ENCODE results near the gene SWSAP1. TPM values are rescaled to one million over a fixed set of nuclear protein-coding genes. Genes with fewer than 3 reads are reported as not detected.

The SWSAP1 gene
- total and polyA plus RNA-seq, 3 experiments from 2014 or later, result 2.1 to 7.0 (median 2.2) TPM

GRCh38 chr19:11364935-11365334 is 9.5 kb upstream of the SWSAP1 start:
- H3K27ac ChIP-seq (ENCODE audit: low read depth, low read length), result no peak overlapping the region
- Mint-ChIP-seq H3K9me3 (no peaks in the 10 kb centered on the region), H3K4me3 (no peak overlapping the region), H3K27ac (no peak overlapping the region), H3K27me3 (no peaks in the 10 kb centered on the region), H3K36me3 (peaks cover 0 to 34% (median 3%) of the 10 kb centered on the region in 3 donors), H3K4me1 (no peaks in the 10 kb centered on the region)
- no peaks in the 10 kb centered on the region for H3K27me3 ChIP-seq (ENCODE audit: insufficient read depth, low read length, poor library complexity, severe bottlenecking)
- POLR2A ChIA-PET, result no interaction called here
- H3K4me3 ChIP-seq (ENCODE audit: low read length), result no peak overlapping the region
- CTCF ChIA-PET, result no interaction called here
- no peaks in the 10 kb centered on the region for H3K9me3 ChIP-seq (ENCODE audit: low read length)
- no peak for DNase-seq
- no peaks in the 10 kb centered on the region for H3K36me3 ChIP-seq (ENCODE audit: insufficient read depth, low read length)
- H3K4me1 ChIP-seq (ENCODE audit: insufficient read depth, low read length), result no peaks in the 10 kb centered on the region

- H3K4me3 Mint-ChIP-seq, result no peak overlapping the region
- no peak overlapping the region for H3K27ac ChIP-seq (ENCODE audit: low read depth, low read length)
- POLR2A ChIA-PET, result no interaction called here
- H3K36me3 Mint-ChIP-seq, result peaks cover under 1 to 36% (median 4%) of the 10 kb centered on the region in 3 donors
- H3K9me3 ChIP-seq (ENCODE audit: low read length), result no peaks in the 10 kb centered on the region
- peak overlapping the region in 1 of 8 donors; percentile 91 for H3K27ac Mint-ChIP-seq
- no peaks in the 10 kb centered on the region for H3K27me3 ChIP-seq (ENCODE audit: insufficient read depth, low read length, poor library complexity, severe bottlenecking)
- H3K4me1 Mint-ChIP-seq, result no peaks in the 10 kb centered on the region
- H3K27me3 Mint-ChIP-seq, result no peaks in the 10 kb centered on the region
- no peaks in the 10 kb centered on the region for H3K4me1 ChIP-seq (ENCODE audit: insufficient read depth, low read length)
- DNase-seq, result no peak
- H3K36me3 ChIP-seq (ENCODE audit: insufficient read depth, low read length), result no peaks in the 10 kb centered on the region
- CTCF ChIA-PET, result no interaction called here
- H3K4me3 ChIP-seq (ENCODE audit: low read length), result no peak overlapping the region
- H3K9me3 Mint-ChIP-seq, result no peaks in the 10 kb centered on the region
These were observed 8.8 kb upstream of the SWSAP1 start for GRCh38 chr19:11365557-11366117.

DNA sequence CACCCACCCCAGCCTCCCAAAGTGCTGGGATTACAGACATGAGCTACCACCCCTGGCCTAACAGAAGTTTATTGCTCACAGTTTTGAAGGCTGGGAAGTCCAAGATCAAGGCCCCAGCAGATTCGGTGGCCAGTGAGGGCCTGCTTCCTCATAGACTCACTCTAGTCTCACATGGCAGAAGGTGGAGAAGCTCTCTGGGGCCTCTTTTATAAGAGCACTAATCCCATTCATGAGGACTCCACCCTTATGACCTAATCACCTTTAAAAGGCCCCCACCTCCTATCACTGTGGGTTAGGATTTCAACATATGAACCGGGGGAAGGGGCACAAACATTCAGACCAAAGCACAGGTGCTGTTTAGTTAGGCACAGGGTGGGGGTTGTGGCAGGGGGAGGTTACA is 6.9 kb upstream of the SWSAP1 start:
- Mint-ChIP-seq H3K27ac (no peak overlapping the region), H3K4me3 (no peak overlapping the region), H3K9me3 (no peaks in the 10 kb centered on the region), H3K4me1 (peaks cover 0 to 2% (median 0%) of the 10 kb centered on the region in 3 donors), H3K27me3 (no peaks in the 10 kb centered on the region), H3K36me3 (peaks cover 4 to 43% (median 6%) of the 10 kb centered on the region in 3 donors)
- Histone ChIP-seq H3K9me3 (ENCODE audit: low read length) (no peaks in the 10 kb centered on the region), H3K27ac (ENCODE audit: low read depth, low read length) (no peak overlapping the region), H3K36me3 (ENCODE audit: insufficient read depth, low read length) (no peaks in the 10 kb centered on the region), H3K4me1 (ENCODE audit: insufficient read depth, low read length) (no peaks in the 10 kb centered on the region), H3K4me3 (ENCODE audit: low read length) (no peak overlapping the region), H3K27me3 (ENCODE audit: insufficient read depth, low read length, poor library complexity, severe bottlenecking) (no peaks in the 10 kb centered on the region)
- POLR2A ChIA-PET, result no interaction called here
- CTCF ChIA-PET, result interaction anchor here (1.4 kb wide), 1 partner anchor 13 kb away, joined by 4 read pairs; no protein-coding TSS in a partner anchor
- DNase-seq, result no peak

DNA sequence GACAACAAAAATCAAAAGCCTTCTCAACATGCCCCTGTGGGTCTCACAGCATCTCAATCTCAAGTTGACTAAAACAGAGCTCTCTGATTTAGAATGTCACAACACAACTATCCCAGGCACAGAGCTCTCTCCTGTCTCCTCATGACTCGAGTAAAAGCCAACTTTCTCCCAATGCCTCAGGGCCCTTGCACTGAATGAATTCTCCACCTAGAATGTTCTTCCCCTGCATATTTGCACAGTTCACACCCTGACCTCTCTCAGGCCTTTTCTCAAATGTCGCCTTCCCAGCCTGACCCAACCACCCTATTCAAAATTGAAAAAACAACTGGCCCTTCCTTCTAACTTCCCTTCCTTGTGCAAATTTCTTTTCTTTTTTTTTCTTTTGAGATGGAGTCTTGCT is 3.7 kb upstream of the SWSAP1 start:
- Histone ChIP-seq H3K36me3 (ENCODE audit: insufficient read depth, low read length) (no peaks in the 10 kb centered on the region), H3K4me3 (ENCODE audit: low read length) (no peak overlapping the region), H3K27ac (ENCODE audit: low read depth, low read length) (no peak overlapping the region), H3K9me3 (ENCODE audit: low read length) (no peaks in the 10 kb centered on the region), H3K4me1 (ENCODE audit: insufficient read depth, low read length) (peaks cover 16% of the 10 kb centered on the region), H3K27me3 (ENCODE audit: insufficient read depth, low read length, poor library complexity, severe bottlenecking) (no peaks in the 10 kb centered on the region)
- no peak for DNase-seq
- ChIA-PET POLR2A (no interaction called here), CTCF (no interaction called here)
- H3K36me3 Mint-ChIP-seq, result peaks cover 4 to 34% (median 7%) of the 10 kb centered on the region in 3 donors
- H3K4me1 Mint-ChIP-seq, result peaks cover 0 to 4% (median 2%) of the 10 kb centered on the region in 3 donors
- H3K27me3 Mint-ChIP-seq, result no peaks in the 10 kb centered on the region
- no peak overlapping the region for H3K4me3 Mint-ChIP-seq
- H3K9me3 Mint-ChIP-seq, result no peaks in the 10 kb centered on the region
- H3K27ac Mint-ChIP-seq, result peak overlapping the region in 2 of 8 donors; percentile 20 to 43

DNA sequence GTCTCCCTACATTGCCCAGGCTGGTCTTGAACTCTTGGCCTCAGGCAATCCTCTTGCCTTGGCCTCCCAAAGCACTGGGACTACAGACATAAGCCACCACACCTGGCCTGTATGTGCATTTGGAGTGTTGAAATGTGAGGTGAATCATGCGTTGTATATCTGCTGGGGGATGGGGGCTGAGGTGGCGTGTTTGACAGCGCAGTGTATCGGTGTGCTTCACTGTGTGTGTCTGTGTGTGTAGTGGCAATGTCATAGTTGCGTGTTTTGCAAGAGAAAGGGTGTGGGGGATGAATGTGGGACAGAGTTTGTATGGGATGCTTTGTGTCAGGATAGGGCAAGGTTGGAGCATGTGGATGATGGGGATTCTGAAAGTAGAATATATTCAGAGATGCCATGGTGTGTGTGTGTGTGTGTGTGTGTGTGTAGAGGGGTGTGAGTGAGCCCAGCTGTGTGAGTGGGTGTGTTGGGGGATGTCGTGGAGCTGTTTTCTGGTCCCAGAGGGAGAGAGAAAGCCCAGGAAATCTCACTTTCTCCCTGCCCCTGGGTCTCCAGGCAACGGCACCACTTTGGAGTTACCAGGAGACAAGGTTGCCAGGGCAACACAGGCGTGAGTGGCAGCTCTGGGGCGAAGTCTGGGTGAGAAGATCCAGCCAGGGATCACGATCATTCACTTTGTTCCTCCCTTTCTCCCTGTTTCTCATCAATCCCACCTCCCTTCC is 1.1 kb upstream of the SWSAP1 start:
- peak overlapping the region in 2 of 8 donors; percentile 2 to 70 for H3K27ac Mint-ChIP-seq

DNA sequence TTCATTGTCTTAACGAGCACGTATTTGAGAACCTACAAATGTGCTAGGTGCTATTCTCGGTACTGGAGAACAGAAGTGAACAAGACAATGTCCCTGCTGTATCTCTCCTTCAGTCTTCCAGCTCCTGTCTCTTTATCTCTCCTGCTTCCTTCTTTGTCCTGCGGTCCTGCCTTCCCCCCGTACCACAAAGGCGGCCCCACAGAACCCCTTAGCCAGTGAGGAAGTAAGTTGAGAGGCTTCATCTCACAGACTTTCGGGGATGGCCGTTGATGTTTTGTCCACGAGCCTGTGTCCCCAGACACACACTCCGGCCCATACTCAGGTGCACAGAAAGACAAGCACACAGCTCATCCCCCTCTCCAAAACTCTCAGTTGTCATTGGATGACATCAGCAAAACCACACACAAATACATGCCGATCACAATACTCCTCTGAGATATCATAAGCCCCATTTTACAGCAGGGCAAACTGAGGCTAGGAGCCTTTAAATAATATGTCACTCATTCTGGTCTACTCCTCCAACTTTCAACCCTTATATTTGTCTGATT is 507 bp upstream of the SWSAP1 start:
- DNase-seq, result no peak
- Histone ChIP-seq H3K9me3 (ENCODE audit: low read length) (no peaks in the 10 kb centered on the region), H3K27me3 (ENCODE audit: insufficient read depth, low read length, poor library complexity, severe bottlenecking) (no peaks in the 10 kb centered on the region), H3K27ac (ENCODE audit: low read depth, low read length) (peak overlapping the region; percentile 88), H3K4me3 (ENCODE audit: low read length) (peak overlapping the region; percentile 57), H3K36me3 (ENCODE audit: insufficient read depth, low read length) (no peaks in the 10 kb centered on the region), H3K4me1 (ENCODE audit: insufficient read depth, low read length) (peaks cover 33% of the 10 kb centered on the region)
- no peak overlapping the region for H3K4me3 Mint-ChIP-seq
- peaks cover 13 to 21% (median 15%) of the 10 kb centered on the region in 3 donors for H3K4me1 Mint-ChIP-seq
- POLR2A ChIA-PET, result interaction anchor here (1.1 to 2.1 kb wide), 9 partner anchors 9 to 412 kb away, joined by 3 to 24 read pairs (median 3); partner anchors contain the start of genes CCDC159, ECSIT, ELOF1 and EPOR
- no peaks in the 10 kb centered on the region for H3K9me3 Mint-ChIP-seq
- H3K27me3 Mint-ChIP-seq, result no peaks in the 10 kb centered on the region
- CTCF ChIA-PET, result interaction anchor here (0.7 to 3.6 kb wide), 7 partner anchors 9 to 109 kb away, joined by 3 to 22 read pairs (median 5); partner anchors contain the start of genes CCDC159, EPOR, ODAD3 and PRKCSH
- H3K36me3 Mint-ChIP-seq, result peaks cover 8 to 24% (median 11%) of the 10 kb centered on the region in 3 donors
- no peak overlapping the region for H3K27ac Mint-ChIP-seq

More for the DNA sequence above, 1.1 kb upstream of the SWSAP1 start:
- ChIA-PET POLR2A (interaction anchor here (1.1 to 2.1 kb wide), 3 partner anchors 10 to 186 kb away, joined by 3 to 24 read pairs (median 5); partner anchors contain the start of genes CCDC159, ELOF1 and TMEM205), CTCF (interaction anchor here (0.8 to 3.6 kb wide), 3 partner anchors 10 to 109 kb away, joined by 3 to 22 read pairs (median 11); partner anchors contain the start of genes EPOR, ODAD3 and PRKCSH)
- no peaks in the 10 kb centered on the region for H3K27me3 Mint-ChIP-seq
- H3K4me1 Mint-ChIP-seq, result peaks cover 10 to 21% (median 11%) of the 10 kb centered on the region in 3 donors
- H3K4me3 ChIP-seq (ENCODE audit: low read length), result no peak overlapping the region
- no peaks in the 10 kb centered on the region for H3K9me3 Mint-ChIP-seq
- no peak overlapping the region for H3K27ac ChIP-seq (ENCODE audit: low read depth, low read length)
- H3K36me3 Mint-ChIP-seq, result peaks cover 8 to 27% (median 11%) of the 10 kb centered on the region in 3 donors
- H3K4me1 ChIP-seq (ENCODE audit: insufficient read depth, low read length), result peaks cover 33% of the 10 kb centered on the region
- no peaks in the 10 kb centered on the region for H3K36me3 ChIP-seq (ENCODE audit: insufficient read depth, low read length)
- peak overlapping the region; percentile 4 to 50 (median 32) for H3K4me3 Mint-ChIP-seq
- no peaks in the 10 kb centered on the region for H3K27me3 ChIP-seq (ENCODE audit: insufficient read depth, low read length, poor library complexity, severe bottlenecking)
- no peaks in the 10 kb centered on the region for H3K9me3 ChIP-seq (ENCODE audit: low read length)
- DNase-seq, result no peak

- H3K27ac ChIP-seq (ENCODE audit: low read depth, low read length), result peak overlapping the region; percentile 88
- peak; percentile 61 to 86 (median 72) for DNase-seq
- H3K4me3 Mint-ChIP-seq, result no peak overlapping the region
- no peaks in the 10 kb centered on the region for H3K9me3 ChIP-seq (ENCODE audit: low read length)
- no peaks in the 10 kb centered on the region for H3K27me3 ChIP-seq (ENCODE audit: insufficient read depth, low read length, poor library complexity, severe bottlenecking)
- H3K27me3 Mint-ChIP-seq, result no peaks in the 10 kb centered on the region
- H3K4me1 ChIP-seq (ENCODE audit: insufficient read depth, low read length), result peaks cover 41% of the 10 kb centered on the region
- H3K9me3 Mint-ChIP-seq, result no peaks in the 10 kb centered on the region
- H3K4me3 ChIP-seq (ENCODE audit: low read length), result peak overlapping the region; percentile 57
- peaks cover 8 to 18% (median 13%) of the 10 kb centered on the region in 3 donors for H3K36me3 Mint-ChIP-seq
- no peak overlapping the region for H3K27ac Mint-ChIP-seq
- ChIA-PET CTCF (interaction anchor here (0.6 to 3.6 kb wide), 9 partner anchors 8 to 287 kb away, joined by 3 to 22 read pairs (median 5); partner anchors contain the start of genes CCDC159, EPOR, ODAD3 and PRKCSH), POLR2A (interaction anchor here (0.7 to 2.1 kb wide), 12 partner anchors 9 to 414 kb away, joined by 3 to 24 read pairs (median 3); partner anchors contain the start of genes CCDC159, ECSIT, ELOF1 and EPOR)
- H3K4me1 Mint-ChIP-seq, result peaks cover 17 to 28% (median 21%) of the 10 kb centered on the region in 3 donors
- H3K36me3 ChIP-seq (ENCODE audit: insufficient read depth, low read length), result no peaks in the 10 kb centered on the region
These were observed 880 bp downstream of the SWSAP1 start for GRCh38 chr19:11375143-11375948.

Data from CD8-positive, alpha-beta memory T cell (primary cell).